GM12874 (cell line): ENCODE results near the gene PLCL2.

Source experiments
- CTCF ChIP-seq: IDR thresholded peaks from 2 replicates; pipeline ENCODE4 v1.5.1; 2011; ENCODE audit warnings: low read depth, mild to moderate bottlenecking, control low read depth, low read length, moderate library complexity; ENCODE audit not compliant: insufficient read depth

PLCL2 gene

GRCh38 chr3:16987141-16987540 lies 102.4 kb downstream of the PLCL2 start:
- TF ChIP-seq CTCF, result no peak

GRCh38 chr3:16990163-16990562 lies 105.4 kb downstream of the PLCL2 start:
- TF ChIP-seq CTCF, result no peak

DNA sequence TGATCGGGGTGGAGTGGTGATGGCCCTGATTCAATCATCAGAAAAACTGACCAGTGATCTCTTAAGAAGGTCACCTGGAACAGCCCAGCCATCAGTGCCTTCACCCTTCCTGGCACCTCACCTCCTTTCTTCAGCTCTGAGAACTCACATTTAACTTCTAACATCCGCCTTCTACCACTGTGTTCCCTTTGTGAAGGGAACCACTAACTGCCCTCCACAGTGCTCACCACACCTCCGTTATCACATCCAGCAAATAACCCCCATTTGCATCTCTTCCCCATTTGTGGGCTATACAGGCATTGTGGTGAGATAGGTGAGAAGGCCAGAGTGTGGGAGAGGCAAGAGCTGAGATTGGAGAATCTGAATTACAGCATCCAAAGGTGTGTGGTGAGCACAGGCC lies 107.4 kb downstream of the PLCL2 start:
- no peak for TF ChIP-seq CTCF

DNA sequence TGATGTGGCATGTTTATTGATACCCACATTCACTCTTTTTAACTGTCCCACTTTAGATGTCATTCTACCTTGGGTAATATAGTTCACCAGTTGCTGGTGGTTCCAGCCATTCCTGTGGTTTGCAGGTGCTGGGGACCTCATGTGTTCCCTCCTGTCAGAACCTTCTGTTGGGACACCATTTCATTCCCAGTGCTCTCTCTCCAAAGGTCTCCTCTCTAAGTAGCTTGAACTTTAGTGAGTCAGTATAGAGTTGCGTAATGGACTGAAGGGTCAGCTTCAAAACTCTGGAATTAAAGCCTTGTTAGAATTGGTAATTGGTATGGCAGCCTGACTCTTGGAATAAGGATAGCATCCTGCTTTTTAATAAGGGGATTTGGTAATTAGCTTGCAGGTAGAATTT lies 108.5 kb downstream of the PLCL2 start:
- TF ChIP-seq CTCF, result no peak

DNA sequence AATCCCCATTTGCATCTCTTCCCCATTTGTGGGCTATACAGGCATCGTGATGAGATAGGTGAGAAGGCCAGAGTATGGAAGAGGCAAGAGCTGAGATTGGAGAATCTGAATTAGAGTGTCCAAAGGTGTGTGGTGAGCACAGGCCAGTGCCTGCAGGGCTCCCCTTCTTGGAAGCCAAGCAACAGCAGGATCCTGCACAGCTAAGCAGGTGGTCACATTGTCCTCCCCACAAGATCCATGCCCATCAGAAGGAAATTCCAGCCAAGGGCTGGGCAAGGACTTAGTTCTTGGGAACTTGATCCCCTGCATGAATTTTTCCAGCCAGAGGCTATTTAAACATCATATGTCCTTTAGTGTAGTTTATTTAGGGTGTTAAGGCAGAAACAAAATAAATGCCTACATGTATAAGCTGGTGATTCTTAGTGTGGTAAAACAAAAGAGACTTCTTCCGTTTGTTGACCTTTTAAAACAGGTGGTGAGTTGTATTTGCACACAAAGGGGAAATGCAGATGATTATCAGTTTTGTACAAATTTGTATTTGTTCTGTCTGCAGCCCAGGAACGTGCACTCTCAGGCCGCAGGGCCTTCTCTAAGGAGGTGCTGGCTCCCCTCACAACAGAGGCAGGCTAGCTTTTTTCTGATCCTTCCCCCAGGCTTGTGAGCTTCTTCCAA lies 110.2 kb downstream of the PLCL2 start:
- no peak for TF ChIP-seq CTCF

DNA sequence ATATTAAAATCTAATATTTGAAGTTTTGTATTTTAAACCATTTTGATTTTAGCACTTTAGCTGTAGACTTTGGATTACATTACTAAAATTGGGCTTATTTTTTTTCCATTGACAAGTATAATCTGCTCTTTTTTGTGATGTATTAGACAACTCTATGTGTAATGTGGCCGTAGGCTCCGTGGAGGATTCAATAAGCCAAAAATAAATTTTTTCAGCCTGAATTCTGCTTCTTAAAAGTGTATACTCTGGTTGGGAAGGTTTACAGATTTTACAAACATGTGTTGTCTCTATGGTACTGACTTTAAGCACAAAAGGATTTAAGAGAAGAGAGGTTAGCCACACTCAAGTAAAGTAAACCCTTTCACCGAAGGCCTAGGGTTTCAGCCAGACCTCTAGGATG lies 110.8 kb downstream of the PLCL2 start:
- no peak for TF ChIP-seq CTCF

- TF ChIP-seq CTCF, result no peak
Observed at GRCh38 chr3:16998236-16998923, 113.6 kb downstream of the PLCL2 start.
